ENCODE data around the gene MTNR1A. TPM values are rescaled to one million over a fixed set of nuclear protein-coding genes. Genes with fewer than 3 reads are reported as not detected.

MTNR1A gene
- total RNA-seq, 2 donors from 2014 or later = not detected

DNA sequence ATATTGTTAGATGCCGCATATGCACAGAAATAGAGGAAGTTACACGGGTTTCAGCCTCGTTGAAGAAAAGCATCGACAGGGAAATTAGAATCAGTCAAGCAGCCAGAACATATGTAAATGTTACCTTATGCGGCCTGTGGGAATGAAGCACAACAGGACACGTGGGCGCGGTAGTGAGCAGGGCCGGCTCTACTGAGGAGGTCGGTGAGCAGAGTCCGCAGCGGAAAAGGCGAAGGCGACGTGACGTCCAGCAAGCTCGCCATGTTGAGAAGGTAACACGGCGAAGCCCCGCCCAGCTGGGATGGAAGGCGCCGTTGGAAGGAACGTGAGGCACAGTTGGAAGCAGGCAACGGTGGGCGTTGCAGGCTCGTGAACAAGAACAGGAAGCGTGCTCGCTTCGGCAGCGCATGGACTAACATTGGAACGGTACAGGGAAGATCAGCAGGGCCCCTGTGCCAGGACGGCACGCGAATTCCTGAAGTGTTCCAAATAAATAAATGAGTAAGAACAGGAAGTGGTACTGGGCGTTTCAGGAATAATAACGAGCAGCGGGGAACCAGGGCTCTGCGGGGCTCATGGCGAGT is 54.6 kb downstream of the MTNR1A start:
- no peak for DNase-seq (ENCODE audit: low spot score)
- TF ChIP-seq, protein P1, sequence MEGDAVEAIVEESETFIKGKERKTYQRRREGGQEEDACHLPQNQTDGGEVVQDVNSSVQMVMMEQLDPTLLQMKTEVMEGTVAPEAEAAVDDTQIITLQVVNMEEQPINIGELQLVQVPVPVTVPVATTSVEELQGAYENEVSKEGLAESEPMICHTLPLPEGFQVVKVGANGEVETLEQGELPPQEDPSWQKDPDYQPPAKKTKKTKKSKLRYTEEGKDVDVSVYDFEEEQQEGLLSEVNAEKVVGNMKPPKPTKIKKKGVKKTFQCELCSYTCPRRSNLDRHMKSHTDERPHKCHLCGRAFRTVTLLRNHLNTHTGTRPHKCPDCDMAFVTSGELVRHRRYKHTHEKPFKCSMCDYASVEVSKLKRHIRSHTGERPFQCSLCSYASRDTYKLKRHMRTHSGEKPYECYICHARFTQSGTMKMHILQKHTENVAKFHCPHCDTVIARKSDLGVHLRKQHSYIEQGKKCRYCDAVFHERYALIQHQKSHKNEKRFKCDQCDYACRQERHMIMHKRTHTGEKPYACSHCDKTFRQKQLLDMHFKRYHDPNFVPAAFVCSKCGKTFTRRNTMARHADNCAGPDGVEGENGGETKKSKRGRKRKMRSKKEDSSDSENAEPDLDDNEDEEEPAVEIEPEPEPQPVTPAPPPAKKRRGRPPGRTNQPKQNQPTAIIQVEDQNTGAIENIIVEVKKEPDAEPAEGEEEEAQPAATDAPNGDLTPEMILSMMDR (IDR thresholded peaks at IDR 0.05) = no peak
- Histone ChIP-seq H3K27ac (no peak overlapping the region), H3K9me3 (peaks cover 0 to 2% of the 10 kb centered on the region in 2 donors), H3K27me3 (no peaks in the 10 kb centered on the region), H3K36me3 (no peaks in the 10 kb centered on the region), H3K4me1 (no peaks in the 10 kb centered on the region), H3K4me3 (no peak overlapping the region)

DNA sequence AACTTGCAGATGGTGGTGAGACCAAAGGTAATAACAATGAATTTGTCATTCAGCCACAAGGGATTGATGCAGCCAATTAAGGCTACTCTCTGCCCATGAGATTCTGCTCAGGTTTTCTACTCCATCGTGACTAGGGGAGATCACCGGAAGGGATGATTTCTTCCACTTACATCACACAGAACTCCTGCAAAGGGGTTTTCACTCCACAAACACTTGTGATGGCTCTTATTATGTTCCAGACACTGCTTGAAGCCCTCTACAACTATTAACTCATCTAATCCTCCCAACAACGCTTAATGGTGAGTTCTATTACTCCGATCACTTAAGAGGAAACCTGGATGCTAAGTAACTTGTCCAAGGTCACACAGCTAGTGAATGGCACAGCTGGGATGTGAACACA is 55.9 kb downstream of the MTNR1A start:
- H3K27ac ChIP-seq = no peak overlapping the region
- TF ChIP-seq, protein P1 (IDR thresholded peaks at IDR 0.05) = no peak
- H3K4me3 ChIP-seq = no peak overlapping the region
- no peak for DNase-seq (ENCODE audit: low spot score)
- H3K36me3 ChIP-seq = no peaks in the 10 kb centered on the region
- no peaks in the 10 kb centered on the region for H3K27me3 ChIP-seq
- peaks cover 0 to 15% of the 10 kb centered on the region in 2 donors for H3K9me3 ChIP-seq
- H3K4me1 ChIP-seq = no peaks in the 10 kb centered on the region

DNA sequence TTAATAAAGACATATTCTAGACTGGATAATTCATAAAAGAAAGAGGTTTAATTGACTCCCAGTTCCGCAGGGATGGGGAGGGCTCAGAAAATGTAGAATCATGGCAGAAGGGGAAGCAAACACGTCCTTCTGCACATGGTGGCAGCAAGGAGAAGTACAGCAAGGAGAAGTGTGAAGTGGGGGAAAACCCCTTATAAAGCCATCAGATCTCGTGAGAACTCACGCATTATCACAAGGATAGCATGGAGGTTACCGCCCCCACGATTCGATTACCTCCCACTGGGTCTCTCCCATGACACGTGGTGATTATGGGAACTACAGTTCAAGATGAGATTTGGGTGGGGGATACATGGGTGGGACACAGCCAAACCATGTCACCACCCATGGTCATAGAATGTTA is 58.3 kb downstream of the MTNR1A start:
- no peaks in the 10 kb centered on the region for H3K4me1 ChIP-seq
- H3K36me3 ChIP-seq = no peaks in the 10 kb centered on the region
- H3K27ac ChIP-seq = no peak overlapping the region
- no peaks in the 10 kb centered on the region for H3K27me3 ChIP-seq
- DNase-seq (ENCODE audit: low spot score) = no peak
- TF ChIP-seq, protein P1 (IDR thresholded peaks at IDR 0.05) = no peak
- H3K9me3 ChIP-seq = peaks cover 0 to 25% of the 10 kb centered on the region in 2 donors
- no peak overlapping the region for H3K4me3 ChIP-seq

DNA sequence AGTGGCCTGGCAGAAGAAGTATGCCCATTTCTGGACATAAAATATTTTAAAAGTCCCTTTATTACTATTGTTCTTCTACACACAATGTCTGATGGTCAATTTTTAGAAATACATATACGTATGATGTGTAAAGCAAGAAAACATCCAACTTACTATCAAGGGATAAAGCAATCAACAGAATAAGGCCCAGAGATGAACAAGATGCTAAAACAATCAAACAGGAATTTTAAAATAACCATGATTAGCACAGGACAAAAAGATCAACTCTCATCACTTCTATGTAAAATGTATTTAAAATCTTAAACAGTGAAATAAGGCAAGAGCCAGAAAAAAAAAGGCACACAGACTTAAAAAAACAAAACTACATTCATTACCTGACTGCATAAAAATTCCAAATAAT is 60.9 kb downstream of the MTNR1A start:
- no peaks in the 10 kb centered on the region for H3K4me1 ChIP-seq
- no peak overlapping the region for H3K4me3 ChIP-seq
- no peaks in the 10 kb centered on the region for H3K36me3 ChIP-seq
- no peak overlapping the region for H3K27ac ChIP-seq
- peaks cover 0 to 25% of the 10 kb centered on the region in 2 donors for H3K9me3 ChIP-seq
- H3K27me3 ChIP-seq = no peaks in the 10 kb centered on the region
- TF ChIP-seq, protein P1 (IDR thresholded peaks at IDR 0.05) = no peak
- no peak for DNase-seq (ENCODE audit: low spot score)

DNA sequence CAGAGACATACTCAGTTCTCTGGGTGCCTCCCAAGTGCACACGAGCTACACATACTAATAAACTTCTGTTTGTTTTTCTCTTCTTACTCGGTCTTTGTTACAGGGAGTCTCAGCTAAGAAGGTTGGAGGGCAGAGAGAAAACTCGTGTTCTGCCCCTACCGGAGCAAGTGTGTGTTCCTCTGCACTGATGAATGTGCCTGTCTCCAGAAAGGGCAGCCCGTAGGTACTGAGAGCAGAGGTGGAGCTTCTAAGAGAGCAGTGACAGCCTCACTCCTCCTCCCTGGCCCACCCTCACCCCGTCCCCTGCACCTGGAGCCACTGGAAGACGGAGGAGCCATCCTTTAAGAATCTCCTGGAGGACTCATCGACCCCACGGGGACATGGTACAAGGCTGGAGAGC is 67.6 kb downstream of the MTNR1A start:
- Histone ChIP-seq H3K4me1 (no peaks in the 10 kb centered on the region), H3K9me3 (no peaks in the 10 kb centered on the region), H3K4me3 (no peak overlapping the region), H3K27me3 (no peaks in the 10 kb centered on the region), H3K36me3 (no peaks in the 10 kb centered on the region), H3K27ac (no peak overlapping the region)
- peak; percentile 50 for DNase-seq (ENCODE audit: low spot score)
- TF ChIP-seq, protein P1 (IDR thresholded peaks at IDR 0.05) = no peak

DNA sequence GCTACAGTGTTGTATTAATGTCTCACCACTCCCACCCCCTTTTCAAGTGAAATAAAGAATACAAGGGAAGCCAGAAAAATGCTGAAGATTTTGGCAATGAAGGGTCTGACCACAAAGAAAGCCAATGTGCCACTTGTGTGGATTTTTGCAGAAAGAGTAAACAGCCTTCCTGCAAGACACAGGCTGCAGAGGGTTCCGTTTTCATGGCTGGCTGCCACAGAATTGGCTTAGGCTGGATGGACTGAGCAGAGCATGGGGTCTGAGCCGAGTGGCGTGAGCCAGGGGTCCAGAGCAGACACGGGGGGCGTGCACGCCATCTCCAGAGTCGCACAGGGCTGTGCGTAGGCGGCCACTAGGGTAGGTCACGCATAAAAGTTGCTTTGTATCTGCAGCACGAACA is 69.2 kb downstream of the MTNR1A start:
- Histone ChIP-seq H3K4me3 (peak overlapping the region in 1 of 2 donors; percentile 10), H3K9me3 (no peaks in the 10 kb centered on the region), H3K4me1 (no peaks in the 10 kb centered on the region), H3K27me3 (no peaks in the 10 kb centered on the region), H3K27ac (no peak overlapping the region), H3K36me3 (no peaks in the 10 kb centered on the region)
- TF ChIP-seq, protein P1 (IDR thresholded peaks at IDR 0.05) = no peak
- DNase-seq (ENCODE audit: low spot score) = no peak

All from right atrium auricular region (tissue), 2 donors.